AG10803 (cell line): ENCODE results near the gene CHD2.

ENCODE experiments used
- DNase-seq: peaks from one replicate; pipeline ENCODE4 v3.0.0; 2010; ENCODE audit warnings: low read depth
- H3K4me3 ChIP-seq: 2 replicates; pipeline ENCODE4 v1.5.1; 2011; ENCODE audit warnings: mild to moderate bottlenecking, low read length, control low read depth
- TF ChIP-seq, protein P1 (sequence below): conservative IDR thresholded peaks from 2 replicates; pipeline ENCODE4 v1.5.1; 2011; ENCODE audit warnings: mild to moderate bottlenecking, low read length, control low read depth, inconsistent platforms

CHD2 gene

DNA sequence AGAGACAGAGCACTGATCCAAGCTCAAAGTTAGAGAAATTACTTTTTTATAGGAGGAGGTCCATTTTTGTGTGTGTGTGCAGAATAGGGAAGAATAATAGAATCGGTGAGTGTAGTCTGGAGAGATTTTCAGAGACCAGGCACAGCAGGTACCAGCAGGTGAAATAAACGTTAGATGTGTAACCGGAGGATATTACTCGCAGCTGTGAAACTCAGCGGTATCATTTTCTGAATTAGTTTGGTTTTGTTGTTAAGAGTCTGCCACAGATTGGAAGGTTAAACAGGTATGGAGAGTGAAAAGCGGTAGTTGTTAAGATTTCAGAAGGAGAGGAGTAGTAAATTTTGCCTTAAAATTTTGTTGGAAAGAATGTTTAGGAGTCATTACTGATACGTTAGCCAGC is 119.0 kb downstream of the CHD2 start:
- H3K4me3 ChIP-seq: no peak overlapping the region
- TF ChIP-seq, protein P1, sequence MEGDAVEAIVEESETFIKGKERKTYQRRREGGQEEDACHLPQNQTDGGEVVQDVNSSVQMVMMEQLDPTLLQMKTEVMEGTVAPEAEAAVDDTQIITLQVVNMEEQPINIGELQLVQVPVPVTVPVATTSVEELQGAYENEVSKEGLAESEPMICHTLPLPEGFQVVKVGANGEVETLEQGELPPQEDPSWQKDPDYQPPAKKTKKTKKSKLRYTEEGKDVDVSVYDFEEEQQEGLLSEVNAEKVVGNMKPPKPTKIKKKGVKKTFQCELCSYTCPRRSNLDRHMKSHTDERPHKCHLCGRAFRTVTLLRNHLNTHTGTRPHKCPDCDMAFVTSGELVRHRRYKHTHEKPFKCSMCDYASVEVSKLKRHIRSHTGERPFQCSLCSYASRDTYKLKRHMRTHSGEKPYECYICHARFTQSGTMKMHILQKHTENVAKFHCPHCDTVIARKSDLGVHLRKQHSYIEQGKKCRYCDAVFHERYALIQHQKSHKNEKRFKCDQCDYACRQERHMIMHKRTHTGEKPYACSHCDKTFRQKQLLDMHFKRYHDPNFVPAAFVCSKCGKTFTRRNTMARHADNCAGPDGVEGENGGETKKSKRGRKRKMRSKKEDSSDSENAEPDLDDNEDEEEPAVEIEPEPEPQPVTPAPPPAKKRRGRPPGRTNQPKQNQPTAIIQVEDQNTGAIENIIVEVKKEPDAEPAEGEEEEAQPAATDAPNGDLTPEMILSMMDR: no peak
- no peak for DNase-seq

DNA sequence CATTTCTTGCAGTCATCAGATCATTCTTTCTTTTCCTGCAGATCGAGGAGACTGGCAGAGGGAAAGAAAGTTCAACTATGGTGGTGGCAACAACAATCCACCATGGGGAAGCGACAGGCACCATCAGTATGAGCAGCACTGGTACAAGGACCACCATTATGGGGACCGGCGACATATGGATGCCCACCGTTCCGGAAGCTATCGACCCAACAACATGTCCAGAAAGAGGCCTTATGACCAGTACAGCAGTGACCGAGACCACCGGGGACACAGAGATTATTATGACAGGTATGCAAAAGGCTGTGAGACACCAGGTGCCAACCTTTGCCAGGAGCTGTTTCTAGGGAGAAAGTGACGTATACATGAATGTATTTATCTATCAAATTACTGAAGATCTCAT is 119.8 kb downstream of the CHD2 start:
- DNase-seq: no peak
- TF ChIP-seq, protein P1: no peak
- no peak overlapping the region for H3K4me3 ChIP-seq

DNA sequence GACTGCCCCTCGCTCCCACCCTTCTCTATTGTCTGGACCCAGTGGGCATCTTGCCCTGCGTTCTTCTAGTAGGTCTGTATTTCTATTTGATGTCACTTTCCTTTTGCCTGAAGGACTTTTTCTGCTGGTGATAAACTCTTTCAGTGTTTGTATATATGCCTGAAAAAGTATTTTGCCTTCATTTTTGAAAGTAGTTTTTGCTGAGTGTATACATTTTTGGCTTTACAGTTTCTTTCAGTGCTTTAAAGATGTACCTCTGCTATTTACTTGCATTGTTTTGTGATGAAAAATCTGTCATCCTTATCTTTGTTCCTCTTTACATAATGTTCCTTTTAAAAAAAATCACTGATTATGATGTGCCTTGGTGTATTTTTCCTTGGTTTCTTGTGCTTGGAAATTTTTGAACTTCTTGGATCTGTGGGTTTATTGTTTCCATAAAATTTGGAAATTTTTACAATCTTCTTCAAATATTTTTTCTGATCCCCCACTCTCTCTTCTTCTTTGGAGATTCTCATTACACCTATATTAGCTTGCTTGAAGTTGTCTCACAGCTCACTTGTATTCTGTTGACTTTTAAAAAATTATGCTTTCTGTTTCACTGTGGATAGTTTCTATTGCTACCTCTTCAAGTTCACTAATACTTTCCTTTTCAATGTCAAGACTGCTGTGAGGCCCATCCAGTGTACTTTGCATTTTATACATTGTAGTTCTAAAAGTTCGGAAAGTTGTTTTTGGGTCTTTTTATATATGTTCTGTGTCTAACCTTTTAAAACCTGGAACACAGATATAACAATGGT is 121.0 kb downstream of the CHD2 start:
- H3K4me3 ChIP-seq: no peak overlapping the region
- DNase-seq: no peak
- TF ChIP-seq, protein P1: no peak

DNA sequence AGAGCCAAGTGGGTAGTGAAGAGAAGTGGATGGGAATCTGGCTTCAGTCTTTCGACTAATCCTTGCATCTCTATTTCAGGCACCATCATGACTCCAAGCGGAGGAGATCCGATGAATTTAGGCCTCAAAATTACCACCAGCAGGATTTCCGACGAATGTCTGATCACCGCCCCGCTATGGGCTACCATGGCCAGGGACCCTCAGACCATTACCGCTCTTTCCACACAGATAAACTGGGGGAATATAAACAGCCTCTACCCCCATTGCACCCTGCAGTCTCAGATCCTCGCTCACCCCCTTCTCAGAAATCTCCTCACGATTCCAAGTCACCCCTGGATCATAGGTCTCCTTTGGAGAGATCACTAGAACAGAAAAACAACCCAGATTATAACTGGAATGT is 124.2 kb downstream of the CHD2 start:
- TF ChIP-seq, protein P1: no peak
- H3K4me3 ChIP-seq: no peak overlapping the region
- DNase-seq: no peak

DNA sequence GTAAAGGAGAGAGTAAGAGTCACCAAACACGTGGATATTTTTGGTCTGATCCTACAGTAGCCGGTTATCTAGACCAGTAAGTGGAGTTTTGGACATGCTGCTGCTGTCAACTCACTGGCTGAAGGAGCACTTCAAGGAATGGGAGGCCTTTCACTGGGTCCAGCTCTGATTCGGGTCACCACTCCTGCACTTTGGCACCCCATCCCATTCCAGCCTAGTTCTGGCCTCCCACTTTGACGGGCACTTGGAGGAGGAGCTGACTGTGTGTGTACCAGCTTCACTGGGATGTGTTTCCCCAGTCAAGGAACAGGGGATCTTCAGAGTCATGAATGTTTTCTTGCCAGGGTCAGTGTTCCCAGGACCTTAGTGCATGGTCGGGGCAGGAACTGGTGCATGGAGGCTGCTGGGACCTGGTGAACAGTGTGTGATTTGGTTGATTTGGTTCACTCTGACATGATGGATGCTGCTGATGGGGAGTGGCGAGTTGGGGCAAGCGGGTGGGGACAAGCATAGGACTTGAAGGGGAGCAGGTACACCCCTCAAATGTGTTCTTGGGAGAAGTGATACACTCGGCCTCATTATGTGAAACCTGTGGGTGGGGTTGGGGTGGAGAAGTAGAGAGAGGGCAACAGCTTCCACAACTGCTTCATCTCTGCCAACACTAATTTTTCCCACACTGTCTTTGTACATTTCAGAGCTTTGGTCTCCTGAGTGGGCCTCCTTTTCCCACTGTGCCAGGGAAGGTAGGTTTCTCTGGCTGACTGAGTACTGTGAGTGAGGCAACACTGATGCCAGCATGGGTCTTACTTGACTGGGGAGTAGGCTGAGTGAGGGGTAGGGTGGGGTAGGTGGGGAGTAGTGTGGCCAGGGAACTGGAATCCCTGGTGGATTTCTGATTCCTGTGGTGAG is 124.8 kb downstream of the CHD2 start:
- no peak overlapping the region for H3K4me3 ChIP-seq

DNA sequence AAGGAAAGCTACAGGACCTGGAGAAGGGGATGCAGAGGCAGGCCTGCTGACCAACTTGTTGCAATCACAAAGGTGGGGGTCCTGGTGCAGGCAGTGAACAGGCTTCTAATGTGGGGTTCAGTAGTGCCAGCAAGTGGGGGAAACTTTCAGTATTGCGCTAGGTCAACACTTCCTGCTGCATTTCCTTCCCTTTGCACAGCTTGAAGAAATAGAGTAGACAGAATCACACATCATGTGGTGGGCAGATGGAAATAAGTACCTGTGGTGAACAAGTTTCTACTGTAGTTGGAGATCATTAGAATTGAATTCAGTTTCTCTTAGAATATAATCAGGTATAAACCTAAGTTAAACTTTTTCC is 125.5 kb downstream of the CHD2 start:
- no peak overlapping the region for H3K4me3 ChIP-seq
- no peak for DNase-seq
- TF ChIP-seq, protein P1: no peak

More for the DNA sequence above, 124.8 kb downstream of the CHD2 start:
- TF ChIP-seq, protein P1: no peak
- no peak for DNase-seq
